HPDE6-E6E7 (cell line): ENCODE data around the gene IGFALS.

Experiments
- DNase-seq: peaks from one replicate; pipeline ENCODE4 v3.0.0; 2011; ENCODE audit warnings: missing footprints; ENCODE audit errors: extremely low spot score

IGFALS gene

DNA sequence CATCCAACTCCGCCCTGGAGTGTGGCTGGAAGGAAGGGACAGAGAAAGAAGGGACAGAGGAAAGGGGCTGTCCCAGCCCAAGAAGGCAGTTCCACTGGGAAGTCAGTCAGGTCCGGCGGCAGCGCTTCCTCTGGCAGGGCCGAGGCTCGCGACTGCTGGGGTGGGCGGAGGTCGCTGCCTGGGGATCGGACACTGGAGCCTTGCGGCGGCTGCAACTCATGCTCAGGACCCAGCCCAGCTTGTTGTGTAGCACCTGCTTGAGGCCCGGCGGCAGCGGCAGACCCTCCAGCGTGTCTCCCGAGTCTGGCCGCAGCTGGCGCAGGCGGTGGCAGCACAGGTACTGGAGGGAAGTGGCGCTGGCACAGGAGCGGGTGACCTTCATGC, 16.5 kb downstream of the IGFALS start:
- no peak for DNase-seq

DNA sequence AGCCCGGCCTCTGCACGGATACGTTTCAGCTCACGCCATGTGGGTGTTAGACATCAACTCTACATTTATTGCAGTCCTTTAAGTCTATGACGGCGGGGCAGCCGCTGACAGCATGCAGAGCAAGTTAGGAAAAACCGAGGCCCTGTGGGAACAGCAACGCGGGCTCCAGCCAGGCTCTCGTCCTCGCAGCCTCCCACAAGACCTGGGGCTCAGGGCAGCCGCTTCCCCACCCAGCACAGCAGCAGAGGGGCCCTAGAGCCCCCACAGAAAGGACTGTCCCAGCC, 16.9 kb downstream of the IGFALS start:
- no peak for DNase-seq

DNA sequence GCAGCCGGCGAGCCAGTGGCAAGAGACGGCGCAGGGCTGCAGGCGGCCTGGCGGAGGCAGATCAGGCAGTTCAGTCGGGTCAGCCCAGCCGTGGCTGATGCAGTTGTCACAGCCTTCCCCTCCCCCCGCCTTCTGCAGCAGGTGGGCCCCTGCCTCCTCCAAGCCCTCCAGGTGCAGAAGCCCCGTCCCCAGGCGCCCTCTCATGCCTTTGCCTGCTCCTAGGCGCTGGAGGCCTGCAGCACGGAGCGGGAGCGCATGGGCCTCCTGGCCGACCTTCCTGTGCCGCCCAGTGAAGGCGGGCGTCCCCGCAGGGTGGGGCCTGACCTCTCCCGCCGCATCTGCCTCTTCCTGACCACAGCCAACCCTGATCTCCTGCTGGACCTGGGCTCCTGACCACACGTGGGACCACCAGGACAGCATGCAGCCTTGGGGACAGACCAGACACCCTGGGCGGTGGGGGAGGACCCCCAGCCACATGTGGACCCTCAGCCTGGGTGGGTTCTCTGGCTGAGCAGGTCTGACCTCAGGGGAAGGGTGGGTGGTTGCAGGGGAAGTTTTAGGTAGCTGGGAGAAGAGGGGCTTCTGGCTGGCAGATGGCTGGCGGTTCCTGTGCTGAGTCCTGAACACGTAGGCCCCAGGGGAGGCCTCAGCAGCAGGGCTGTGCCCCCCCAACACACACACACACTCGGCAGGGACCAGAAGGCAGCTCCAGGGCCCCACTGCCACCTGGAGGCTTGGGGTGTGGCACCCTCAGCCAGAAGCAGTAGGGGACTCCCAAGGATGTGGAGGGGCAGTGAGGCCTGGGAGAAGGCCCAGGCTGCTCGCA, 17.4 kb downstream of the IGFALS start:
- DNase-seq = no peak

DNA sequence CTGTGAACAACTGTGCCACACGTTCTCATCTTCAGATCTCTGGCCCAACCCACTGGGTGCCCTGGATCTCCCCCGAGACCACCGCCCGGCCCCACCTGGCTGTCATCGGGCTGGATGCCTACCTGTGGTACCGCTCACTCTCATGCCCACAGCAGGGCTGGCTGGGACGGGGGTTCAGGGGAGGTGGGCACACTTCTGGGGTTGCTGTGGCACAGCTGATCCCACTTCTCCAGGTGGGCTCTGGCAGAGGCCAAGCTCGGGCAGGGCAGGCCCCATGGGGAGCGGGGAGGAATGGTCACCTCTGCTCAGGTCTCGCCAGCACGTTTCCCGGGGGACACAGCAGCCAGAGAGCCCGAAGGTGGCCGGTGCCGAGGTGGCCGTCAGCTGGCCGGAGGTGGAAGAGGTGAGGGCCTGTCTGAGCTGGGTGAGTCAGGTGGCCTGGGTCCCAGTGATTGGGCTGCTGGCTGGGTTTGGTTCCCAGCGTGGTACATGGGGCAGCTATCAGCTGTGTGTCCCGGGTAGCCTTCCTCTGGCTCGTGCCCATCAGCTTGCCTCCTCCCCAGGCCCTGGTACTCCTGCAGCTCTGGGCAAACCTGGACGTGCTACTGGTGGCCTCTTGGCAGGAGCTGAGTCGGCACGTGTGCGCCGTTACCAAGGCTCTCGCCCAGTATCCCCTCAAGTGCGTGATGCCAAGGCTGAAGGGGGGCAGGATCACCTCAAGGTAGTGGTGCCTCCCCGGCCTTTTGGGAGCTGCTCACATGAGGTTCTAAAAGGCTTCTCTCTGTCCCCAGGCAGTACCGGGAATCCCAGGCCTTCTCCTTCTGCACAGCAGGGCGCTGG, 18.3 kb downstream of the IGFALS start:
- no peak for DNase-seq

DNA sequence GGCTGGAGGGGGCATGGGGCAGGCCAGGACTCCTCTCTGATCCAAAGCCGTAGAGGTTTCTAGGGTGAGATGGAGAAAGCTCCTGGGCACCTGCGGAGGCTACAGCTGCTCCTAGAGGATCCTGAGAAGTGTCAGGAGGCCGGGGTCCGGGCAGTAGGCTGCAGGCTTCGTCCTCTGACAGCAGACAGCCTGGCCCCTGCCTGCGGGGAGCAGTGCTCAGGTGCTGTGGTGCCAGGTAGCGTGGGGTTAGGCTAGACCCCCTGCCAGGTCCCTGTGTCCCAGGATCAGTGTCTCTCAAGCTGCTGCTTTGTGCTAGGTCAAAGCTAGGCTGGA, 19.1 kb downstream of the IGFALS start:
- no peak for DNase-seq

DNA sequence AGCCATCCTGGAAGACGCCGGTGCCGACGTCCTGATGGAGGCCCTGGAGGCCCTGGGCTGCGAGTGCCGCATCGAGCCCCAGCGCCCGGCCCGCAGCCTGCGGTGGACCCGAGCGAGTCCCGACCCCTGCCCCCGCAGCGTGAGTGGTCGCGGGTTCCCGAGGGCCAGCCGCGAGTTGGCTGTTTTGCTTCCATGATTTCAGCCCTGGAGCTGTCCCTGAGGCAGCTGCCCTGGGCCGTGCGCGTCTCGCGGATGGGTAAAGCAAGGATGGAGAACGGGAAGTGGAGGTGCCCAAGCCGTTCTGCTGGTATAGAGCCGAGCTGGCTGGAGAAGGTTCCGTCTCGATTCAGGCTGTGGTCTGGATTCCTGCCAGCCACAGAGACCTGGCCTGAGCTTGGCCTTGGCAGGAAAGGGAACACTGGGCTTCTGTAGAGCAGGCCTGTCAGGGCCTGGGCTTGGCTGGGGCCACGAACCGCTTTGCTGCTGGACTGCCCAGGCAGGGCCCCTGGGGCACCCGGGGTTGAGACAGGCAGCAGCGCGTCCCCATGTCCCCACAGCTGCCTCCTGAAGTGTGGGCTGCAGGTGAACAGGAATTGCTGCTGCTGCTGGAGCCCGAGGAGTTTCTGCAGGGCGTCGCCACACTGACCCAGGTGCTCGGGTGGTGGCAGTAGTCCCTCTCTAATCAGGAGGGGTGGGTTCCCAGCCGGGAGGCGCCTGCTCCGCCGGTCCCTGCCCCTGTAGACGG, 19.6 kb downstream of the IGFALS start:
- DNase-seq = no peak

- no peak for DNase-seq
Measured at GRCh38 chr16:1772908-1773702, 20.4 kb downstream of the IGFALS start, which contains the start of gene MRPS34. TSS of gene MRPS34 (minus strand) at chr16:1773134. CDS start at chr16:1773119, 15 bp downstream.

DNA sequence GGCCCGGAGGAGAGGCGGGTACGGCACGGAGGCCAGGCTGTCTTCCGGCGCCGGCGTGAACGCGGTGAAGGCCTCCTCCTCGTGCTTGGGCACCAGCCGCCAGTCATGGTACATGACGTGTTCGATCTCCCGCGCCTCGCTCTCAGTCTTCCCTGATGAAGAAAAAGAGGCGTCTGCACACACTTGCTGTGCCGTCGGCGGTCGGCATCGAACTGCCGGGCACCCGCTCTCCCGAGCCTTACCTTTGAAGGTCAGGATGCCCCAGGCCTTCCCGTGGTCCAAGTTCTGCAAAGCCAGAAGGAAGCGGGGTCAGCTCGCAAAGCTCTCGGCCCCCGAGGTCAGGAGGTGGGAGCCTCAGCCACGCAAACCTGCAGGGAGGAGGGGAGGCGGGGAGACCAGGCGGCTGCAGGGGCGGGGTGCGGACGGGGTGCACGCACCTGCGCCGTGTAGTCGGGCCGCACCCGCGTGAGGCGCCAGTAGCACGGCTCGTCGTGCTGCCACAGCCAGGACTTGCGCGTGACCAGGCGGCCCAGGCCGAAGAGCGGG, 21.1 kb downstream of the IGFALS start, which contains the start of gene EME2:
TSS of gene EME2 (plus strand) at position 449 of the 546 bp plus-strand sequence. CDS start 418 bp downstream, outside the sequence.
- no peak for DNase-seq

DNA sequence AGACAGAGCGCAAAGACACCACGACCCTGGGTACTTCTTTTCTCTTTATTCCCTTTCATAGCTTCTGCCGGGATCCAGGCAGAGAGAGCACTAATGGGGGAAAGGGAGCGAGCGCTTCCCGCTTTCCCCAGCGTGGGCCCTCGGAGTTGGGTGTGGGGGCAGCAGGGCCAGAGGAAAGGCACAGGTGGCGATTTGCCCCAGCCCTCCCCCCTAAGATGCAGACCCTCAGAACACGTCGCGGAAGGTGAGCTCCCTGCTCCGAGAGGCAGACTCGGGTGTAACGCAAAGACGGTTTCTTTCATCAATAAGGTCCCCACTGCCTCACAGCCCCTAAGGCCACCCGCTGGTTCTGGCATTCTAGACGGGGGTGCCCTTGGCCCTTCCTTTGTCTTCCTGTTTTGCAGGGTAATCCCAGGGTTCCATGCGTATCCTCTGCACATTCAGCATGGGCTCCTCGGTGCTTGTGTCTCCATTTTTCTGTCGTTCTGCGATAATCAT, 21.6 kb downstream of the IGFALS start:
- DNase-seq = no peak

DNA sequence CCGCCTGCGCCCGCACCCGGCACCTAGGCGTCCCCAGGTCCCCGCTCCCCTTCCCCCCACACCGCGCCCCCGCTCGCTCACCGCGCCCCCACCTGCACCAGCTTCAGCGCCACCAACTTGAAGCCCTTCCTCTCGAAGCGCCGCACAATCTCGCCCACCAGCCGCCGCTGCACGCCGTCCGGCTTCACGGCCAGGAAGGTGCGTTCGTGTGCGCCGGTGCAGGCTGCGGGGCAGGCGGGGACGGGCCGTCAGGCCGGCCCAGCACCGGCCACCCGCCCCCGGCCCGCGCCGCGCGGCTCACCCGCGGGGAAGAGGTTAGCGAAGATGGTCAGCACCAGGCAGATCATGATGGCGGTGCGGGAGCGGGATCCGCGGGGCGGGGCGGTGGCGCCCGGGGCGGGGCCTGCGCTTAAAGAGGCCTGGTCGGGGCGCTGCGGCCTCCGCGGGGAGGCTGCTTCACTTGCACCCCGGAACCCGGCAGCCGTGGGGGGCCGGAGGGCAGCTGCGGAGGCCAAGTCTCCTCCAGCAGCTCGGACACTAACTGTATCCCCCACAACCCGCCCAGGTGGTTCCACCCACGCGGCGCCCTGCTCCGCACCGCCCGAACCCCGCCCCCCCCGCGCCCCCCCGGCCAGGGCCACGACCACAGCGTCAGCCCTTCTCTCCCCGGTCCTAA, 22.2 kb downstream of the IGFALS start, which contains the start of gene NME3:
TSS of gene NME3 (minus strand) at position 356 of the 676 bp plus-strand sequence. CDS start at position 347, 9 bp downstream.
- peak; percentile 66 for DNase-seq

- DNase-seq = peak; percentile 60
Measured at GRCh38 chr16:1770328-1771187, 22.9 kb downstream of the IGFALS start.

GRCh38 chr16:1769402-1770300, 23.9 kb downstream of the IGFALS start:
- no peak for DNase-seq

DNA sequence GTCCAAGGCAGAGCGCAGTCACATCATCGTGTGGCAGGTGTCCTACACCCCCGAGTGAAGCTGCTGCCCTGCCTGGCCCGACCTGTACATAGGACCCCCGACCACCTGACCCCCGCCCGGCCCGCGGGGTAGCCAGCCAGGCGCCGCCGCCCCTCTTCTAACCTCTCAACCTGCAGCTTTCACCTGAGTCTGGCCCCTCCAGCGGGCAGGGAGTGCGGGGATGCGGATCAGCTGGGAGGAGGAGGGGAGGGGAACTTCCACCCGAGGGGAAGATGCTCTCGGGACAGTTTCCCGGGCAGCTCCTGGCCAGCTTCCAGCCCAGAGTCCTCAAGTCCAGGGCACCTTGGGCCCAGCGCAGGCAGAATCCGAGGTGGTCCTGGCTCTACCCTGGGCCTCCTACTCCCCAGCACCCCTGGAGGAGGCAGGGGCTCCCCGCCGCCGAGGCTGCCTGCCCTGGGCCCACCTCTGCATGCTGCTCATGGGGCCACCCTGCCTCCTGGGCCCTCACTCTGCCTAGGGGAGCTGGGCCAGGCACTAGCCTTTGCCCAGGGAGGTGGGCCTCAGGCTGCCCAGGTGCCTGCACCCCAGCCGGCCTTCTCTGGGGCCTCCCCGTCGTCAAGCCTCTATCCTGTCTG, 24.6 kb downstream of the IGFALS start:
- no peak for DNase-seq

GRCh38 chr16:1768061-1768766, 25.3 kb downstream of the IGFALS start:
- DNase-seq = no peak

DNA sequence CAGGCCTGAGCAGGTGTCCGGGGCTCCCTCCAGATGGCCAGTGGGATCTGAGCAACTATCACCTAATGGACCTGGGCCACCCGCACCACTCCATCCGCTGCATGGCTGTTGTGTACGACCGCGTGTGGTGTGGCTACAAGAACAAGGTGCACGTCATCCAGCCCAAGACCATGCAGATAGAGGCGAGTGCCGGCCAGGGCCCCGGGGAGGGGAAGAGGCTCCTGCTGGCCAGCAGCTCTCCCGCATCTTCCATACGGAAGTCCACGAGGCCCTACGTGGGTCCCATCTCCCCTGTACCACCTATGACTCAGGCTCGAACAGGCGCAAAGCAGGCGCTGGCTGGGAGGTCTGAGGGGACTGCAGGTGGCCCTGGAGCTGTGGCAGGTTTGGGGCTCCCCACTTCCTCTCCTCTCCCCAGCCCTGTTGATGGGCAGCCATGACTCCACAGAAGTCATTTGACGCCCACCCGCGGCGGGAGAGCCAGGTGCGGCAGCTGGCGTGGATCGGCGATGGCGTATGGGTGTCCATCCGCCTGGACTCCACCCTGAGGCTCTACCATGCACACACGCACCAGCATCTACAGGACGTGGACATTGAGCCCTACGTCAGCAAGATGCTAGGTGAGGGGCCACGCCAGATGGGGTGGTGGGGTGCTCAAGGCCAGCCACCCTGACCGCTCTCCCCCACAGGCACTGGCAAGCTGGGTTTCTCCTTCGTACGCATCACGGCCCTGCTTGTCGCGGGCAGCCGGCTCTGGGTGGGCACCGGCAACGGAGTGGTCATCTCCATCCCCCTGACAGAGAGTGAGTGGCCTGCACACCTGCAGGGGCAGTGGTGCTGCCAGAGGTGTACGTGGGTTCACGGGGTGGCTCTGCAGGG, 26.1 kb downstream of the IGFALS start:
- no peak for DNase-seq

GRCh38 chr16:1766701-1767100, 26.8 kb downstream of the IGFALS start:
- no peak for DNase-seq
